ENCODE data around the gene DSC1.
"Not testable (repeated sequence)": the region's sequence is repeated elsewhere in the genome, so short reads cannot be mapped to it uniquely, and the experiment has no call there.

Gene DSC1

DNA sequence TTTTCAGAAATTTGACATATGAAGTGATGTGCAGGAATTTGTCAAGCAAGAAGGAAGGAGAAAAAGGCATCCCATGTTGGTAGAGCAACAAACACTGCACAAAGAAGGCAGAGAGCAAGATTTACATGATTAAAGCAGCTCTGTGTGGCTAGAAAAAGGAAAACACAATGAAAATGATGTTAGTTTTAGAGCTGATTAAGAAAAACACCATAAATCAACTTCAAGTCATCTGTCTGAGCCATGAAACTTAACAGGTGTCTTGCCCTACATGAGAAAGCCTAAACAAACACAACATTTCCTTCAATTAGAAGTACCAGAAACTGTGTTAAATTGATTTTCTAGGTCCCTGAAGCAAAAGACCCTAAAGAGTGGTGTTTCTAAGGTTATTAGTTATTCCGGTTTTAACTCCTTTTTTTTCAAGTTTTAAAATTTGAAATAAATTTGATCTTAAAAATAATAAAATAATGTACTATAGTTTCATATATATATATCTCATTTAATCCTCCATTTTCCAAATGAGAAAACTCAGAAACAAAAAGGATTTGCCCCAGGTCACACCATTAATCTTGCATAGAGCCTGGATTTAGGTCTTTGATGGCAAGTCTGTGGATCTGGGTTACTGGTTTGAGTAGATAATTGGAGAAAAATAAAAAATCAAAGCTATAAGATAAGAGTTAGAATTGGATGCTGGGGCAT, 8.6 kb upstream of the DSC1 start:
- DNase-seq: no peak

DNA sequence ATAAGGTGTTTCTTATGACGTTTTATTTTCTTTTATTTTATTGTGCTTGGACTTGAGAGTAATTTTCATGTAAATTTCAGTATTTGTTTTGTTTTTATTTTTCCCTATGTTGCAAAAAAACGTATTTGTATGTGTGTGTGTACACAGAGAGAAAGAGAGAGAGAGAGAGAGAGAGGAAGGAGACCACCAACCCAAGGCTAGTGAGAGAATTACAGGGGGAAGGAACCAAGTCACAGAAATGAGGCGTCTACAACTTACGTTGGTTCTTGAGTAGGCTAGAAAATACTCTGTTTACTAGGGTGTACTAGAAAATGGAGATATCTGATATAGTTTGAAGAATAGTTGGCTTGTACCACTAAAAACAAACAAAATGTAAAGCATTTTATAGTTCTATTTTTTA, 7.7 kb upstream of the DSC1 start:
- no peak for DNase-seq

DNA sequence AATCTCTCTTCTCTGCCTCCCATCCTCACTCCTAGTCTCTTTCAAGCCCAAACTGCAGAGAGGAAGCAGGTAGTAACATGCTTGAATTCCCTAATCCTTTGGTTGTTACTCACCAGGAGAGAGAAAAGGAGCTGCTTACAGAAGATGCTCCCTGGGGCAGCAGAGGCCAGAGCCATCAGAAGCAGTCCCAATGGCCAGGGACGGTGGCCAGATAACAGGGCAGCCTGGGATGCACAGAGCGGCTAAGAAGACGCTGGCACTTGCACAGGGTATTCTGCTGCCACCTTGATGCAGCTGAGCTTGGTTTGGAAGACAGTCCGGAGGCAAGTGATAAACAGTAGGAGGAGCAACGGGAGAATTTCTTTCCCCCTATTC, 250 bp downstream of the DSC1 start:
- DNase-seq: no peak

DNA sequence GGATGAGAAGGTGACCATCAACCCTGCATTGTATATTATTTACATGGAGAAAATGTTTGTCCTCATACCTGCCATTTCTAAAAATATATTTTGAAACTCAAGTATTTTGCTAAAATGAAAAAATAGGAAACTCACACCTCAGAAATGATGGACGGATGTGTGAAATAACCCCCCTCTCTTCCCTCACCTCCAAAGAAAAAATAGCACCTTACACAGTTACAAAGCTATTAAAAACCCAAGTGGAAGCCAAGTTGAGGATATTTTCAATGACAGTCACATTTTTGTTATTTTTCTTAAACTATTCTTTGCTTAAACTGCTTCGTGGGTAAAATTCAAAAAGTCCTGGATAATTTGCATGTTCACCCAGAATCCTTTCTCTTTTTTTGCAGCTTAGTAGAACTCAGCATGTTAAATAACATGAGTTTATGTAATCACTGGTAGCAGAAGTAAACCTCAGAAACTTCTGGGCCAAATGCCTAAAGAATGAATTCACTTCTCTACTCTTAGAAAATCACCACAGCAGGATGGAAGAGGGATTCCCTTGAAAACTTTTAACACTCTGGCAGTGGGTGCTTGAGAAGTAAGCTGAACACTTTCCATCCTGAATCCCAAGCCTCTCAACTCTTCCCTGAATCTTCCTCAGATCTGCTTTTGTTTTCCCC, 768 bp downstream of the DSC1 start:
- DNase-seq: no peak

DNA sequence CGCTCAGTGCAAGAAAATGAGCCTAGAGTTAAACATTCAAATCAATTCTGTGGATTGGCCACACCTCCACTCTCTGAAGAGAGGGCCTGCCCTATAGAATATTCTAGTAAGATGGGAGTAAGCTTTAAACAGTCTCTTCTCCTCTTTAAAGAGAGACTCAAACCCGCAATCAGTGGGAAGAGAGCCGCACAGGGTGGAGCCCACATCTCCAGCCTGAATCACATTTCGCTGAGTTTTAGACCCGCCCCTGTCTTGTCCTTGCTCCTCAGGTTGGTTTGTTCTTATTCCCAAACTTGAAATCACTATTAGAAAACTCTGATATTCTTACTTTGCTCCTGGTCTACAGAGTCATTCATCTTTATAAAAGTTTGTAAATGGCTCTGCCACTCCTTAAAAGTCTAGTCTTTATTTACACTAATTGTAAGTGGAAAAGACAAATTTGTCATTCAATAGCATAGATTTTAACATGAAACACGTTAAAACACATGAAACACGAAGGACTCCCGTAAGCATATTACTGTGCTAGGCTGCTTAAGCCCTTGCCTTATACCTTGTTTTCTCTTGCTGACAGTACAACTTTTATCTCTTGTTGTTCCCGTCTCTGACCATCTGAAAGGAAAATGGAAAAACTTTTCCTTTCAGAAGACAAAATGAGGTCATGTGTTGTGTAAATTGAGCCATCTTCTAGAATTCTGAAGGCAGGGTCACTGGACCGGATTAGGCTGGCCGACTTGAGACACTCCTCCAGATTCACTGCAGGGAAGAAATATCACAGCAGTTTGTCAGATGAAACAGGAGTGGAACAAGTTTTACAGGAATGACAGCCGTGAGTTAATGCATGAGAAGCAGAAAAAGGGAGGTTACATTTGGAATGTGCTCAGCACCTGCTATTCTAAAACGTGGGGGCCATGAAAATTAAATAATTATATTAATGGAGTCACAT, 5.6 kb downstream of the DSC1 start:
- no peak for DNase-seq

DNA sequence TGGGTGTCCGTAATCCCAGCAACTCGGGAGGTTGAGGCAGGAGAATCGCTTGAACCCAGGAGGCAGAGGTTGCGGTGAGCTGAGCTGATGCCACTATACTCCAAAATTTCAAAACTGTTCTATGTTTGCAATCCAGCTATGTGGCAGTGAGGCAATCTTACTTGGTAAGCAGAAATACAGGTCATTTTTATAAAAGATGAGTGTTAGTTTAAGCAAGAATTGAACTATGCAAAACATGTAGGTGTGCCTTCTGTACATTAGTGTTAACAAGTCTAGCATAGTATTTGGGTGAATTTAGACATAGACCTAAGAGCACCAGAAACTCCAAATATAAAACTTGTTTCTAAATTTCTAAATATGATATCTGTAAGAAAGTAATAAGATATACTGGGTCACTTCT, 7.2 kb downstream of the DSC1 start:
- no peak for DNase-seq

DNA sequence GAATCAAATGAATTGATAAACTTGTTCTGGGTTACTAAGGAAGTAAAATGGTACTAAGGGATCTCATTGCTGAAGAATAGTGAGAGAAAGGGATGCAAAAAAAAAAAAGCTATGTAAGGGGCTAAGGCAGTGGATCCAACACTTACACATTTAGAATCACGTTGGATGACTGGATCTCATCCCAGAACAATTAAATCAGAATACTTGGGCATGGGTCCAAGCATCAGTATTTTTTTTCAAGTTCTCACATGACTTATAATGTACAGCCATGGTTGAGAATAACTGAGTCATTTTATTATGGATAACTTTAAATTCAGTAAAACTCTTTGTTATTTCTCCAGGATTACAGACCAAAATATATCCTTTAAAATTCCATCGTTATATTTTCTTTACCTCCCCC, 8.5 kb downstream of the DSC1 start:
- DNase-seq: no peak

DNA sequence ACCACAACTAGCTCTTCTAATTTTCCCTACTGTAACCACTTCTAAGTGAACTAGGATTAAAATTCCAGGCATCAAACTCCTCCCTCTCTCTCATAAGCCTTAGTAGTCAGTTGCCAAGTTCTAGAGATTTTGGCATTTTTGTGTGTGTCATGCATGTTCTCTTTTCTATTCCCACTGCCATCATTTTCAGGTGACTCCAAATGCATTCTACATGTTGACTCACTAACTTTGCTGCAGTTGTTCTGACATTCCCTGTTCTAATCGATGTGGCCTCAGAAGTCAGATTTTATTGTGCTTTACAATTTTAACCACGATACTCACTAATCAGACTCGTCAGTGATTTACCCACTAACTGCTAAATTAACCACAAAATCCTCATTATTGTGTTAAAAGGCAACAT, 13.3 kb downstream of the DSC1 start:
- DNase-seq: no peak

DNA sequence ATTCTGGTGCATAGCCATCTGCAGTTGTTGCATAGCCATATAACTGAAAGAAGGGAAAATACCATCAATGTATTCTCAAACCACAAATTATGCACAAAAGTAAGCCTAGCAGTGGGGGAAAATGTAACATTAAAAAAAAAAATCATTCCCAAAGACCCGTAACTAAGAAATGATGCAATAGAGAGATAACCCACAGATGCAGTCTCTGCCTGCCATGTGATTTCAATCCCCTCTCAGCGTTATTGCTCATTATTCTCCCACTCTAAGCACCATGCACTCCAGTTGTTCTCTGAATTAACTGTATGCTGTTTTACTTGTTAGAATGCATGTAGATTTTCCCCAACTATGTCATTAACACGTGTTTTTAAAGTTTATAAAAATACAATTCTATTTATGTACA, 14.1 kb downstream of the DSC1 start:
- no peak for DNase-seq

DNA sequence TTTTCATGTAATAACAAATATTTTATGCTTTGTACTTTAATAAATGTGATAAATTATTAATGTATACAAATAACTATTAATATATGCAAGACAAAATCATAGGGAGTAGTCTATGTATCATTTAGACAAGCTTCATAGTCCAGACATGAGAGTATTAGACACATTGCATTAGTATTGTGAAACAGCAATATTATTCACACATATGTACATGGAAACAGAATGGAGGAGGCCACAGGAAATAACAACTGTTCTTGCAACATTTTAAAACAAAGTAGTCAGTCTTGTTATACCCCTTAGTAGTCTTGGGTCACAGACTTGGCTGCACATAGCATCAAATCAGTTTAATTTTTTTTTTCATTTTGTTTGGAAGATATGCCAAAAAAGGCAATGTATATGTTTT, 15.8 kb downstream of the DSC1 start:
- no peak for DNase-seq

DNA sequence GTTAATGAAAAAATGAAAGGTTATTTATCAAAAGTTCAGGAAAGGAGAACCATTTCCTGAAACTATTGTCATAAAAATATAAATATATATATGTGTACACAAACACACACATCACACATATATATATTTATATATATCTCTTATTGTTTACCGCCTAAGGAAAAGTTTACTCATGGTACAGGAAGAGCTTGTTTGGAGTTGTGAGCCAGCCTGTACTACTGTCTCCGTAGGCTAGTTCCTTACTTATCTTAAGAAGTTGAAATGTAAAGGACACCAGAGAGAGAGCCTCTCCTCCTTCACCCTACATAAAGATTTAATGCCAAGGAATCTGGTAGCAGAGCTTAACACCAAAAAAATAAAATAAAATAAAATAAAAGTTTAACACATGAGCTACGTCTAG, 19.6 kb downstream of the DSC1 start:
- no peak for DNase-seq

DNA sequence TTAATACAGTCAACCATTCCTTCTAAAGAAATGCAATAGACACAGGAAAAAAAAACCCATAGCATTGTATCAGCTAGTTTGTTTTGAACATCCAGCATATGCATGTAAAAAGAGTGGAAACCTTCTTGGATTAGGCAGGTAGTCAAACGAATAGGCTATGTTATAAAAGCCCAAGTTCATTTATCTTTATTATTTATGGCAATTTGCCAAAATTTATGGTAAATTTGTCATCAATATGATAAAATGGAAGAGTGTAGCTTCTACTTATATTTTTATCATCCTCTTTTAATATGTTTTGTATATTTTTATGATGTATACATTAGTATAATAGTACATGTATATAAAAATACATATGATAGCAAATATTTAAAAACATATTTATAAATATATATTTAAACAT, 23.9 kb downstream of the DSC1 start:
- no peak for DNase-seq

DNA sequence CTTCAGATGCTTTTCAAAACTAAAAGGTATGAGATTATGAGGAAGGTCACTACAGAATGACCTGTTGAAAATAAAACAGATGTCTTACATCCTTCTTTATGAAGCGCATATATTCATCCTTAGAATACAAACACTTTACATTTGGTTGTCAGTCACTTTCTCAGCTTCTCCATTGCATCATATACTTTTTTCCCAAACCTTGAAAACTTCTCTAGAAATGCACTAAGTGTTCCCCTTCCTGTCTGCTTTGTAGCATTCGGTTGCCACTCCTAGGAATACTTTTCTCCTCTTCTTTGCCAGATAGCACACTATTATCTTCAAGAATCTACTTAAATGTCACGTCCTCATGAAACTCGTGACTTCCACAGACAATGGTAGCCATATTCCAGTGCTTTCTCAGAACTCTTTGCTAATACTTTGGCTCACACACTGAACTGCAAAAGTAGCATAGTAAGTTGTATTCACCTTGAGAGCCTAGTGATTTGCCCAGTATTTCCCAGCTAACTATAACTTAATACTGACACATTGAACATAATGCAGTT, 27.6 kb downstream of the DSC1 start:
- no peak for DNase-seq

DNA sequence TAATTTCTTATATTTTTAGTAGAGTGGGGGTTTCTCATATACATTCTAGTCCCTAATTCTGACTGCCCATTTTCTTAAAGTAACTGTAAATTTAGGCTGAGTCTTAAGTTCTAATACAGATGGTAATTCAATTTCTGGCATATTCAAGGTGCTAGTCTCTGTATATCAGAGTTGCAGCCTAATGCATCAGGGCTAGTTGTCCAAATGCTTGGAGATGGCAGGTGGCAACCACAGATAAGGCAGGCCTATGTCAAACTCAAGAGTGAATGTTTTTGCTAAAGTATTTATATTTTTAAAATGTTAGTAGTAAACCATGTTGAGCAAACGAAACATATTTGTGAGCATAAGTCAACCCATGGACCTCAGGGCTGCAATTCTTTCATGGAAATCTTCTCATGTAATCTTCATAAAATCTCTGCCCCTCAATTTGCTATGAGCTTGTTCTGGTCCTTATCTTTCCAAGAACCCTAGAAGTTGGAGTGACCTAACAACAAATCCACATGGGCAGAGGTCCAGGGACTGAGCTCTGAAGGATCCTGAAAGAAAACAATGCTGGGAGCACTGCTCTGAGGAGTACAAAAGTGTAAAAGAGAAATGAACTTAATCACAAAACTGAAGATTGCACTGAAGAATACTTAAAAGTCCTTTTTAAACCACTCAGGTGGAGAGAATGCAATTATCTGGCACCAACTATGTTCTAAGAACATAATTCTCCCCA, 33.1 kb downstream of the DSC1 start:
- DNase-seq: no peak

DNA sequence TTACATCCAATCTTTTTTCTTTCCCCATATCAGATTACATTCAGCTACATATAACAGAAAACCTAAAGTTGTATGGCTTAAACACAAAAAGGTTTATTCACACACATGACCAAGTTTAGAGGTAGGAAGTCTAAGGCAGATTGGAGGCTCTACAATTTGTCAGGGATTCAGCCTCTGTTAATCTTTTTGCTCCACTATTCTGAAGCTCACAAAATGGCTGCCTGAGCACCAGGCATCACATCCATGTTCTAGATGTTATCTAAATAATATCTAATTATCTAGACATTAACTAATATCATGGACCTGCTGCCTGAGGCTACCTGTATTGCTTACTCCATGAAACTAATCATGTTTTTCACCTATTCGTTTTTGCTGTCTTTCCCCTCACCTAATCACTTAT, 36.8 kb downstream of the DSC1 start:
- no peak for DNase-seq

DNA sequence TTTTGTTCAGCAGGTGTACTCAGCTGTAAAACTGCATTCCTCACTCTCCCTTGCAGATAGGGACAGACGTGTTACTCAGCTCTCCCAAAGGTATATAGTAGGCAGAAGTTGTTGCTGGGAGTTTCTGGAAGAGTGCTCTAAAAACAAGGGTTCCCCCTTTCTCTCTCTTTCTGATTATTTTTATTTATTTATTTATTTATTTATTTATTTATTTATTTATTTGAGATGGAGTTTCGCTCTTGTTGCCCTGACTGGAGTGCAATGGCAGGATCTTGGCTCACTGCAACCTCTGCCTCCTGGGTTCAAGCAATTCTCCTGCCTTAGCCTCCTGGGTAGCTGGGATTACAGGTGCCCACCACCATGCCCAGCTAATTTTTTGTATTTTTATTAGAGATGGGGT, 39.5 kb downstream of the DSC1 start:
- not testable (repeated sequence) for DNase-seq

DNA sequence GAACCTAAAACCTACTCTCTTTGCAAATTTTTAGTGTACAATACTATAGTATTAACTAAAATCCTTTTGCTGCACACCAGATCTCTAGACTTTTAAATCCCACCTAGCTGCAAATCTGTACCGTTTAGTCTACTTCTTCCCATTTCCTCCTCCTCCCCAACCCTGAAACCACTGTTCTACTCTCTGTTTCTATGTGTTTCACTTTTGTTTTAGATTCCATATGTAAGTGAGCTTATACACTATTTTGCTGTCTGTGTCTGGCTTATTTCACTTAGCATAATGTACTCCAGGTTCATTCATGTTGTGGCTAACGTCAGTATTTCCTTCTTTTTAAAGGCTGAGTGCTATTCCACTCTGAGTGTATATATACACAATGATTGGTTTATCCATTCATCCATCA, 42.1 kb downstream of the DSC1 start:
- no peak for DNase-seq

DNA sequence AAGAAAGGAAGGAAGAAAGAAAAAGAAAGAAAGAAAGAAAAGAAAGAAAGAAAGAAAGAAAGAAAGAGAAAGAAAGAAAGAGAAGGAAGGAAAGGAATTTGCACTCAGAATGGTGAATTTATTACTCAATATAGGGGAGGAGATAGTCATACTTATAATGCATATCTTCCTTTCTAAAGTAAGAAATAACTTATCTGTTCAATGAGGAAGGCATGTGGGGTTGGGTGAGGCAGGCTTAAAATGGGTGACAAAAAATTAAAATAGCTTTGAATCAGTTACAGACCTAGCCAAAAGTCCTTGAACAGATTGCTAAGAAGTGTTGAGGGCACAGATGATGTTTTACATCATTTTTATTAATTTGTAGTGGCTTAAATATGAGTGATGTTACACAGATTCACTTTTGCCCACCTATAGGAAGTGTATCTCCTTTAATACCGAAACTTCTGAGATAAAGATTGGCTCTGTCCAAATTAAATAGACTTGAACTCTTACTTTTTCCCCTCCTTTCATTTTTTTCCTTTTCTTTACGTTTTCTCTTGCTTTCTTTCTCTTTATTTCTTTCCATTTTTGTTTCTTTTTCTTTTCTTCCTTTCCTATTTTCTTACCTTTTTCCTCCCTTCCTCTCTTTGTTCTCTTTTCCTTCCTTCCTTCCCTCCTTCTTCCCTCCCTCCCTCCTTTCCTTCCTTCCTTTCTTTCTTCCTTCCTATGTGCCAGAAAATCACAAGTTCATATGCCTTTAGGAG, 45.6 kb downstream of the DSC1 start:
- no peak for DNase-seq

DNA sequence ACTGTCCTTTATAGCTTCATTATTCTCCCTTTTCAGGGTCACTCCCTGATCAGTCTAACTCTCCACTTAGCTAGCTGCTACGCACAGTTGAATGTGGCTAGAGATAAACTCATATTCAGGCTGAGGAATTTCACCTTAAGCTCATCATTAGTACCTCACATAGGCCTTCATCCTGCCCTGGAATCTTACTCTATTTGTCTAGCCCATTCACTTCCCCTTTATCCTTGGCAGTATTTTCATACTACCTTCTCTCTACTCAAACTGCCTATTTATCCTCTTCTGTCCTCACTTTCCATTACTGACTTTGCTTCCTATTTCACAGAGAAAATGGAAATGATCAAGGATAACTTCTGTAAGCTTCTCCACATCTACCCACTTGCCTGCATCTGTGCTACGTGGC, 49.9 kb downstream of the DSC1 start:
- DNase-seq: no peak

DNA sequence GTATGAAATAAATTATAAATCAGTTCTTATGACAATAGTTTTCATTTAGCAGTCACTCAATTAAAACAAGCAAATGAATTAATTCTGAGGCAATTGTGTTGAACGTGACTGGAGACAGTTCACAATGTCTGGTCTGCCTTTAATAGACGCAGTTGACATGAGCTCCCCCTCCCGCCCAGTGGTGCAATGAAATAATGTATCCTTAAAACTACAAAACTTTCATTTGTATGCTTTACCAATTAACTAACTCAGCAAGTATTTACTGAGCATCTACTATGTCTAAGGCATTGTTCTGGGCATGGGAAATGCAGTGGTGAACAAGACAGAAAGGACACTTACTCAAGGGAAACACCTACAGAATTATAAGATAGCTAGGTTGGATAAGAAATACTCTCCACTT, 56.9 kb downstream of the DSC1 start:
- no peak for DNase-seq

DNA sequence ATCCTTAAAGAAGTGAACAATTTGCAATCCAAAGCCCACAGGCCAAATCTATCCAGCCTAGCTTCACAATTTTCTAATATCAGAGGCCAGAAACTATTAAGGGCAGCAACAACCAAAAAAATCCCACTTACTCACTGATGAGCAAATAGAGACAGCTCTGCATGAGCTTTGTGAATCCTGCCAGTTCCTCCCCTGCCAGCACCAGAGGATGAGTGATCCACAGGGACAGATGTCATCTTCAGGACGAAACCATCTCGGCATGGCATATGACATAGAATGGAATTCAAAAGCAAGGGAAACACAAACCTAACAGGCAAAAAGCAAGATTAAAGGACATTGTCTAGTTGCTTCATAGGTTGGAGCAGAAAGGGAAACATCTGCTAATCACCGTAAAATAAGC, 58.2 kb downstream of the DSC1 start:
- no peak for DNase-seq

DNA sequence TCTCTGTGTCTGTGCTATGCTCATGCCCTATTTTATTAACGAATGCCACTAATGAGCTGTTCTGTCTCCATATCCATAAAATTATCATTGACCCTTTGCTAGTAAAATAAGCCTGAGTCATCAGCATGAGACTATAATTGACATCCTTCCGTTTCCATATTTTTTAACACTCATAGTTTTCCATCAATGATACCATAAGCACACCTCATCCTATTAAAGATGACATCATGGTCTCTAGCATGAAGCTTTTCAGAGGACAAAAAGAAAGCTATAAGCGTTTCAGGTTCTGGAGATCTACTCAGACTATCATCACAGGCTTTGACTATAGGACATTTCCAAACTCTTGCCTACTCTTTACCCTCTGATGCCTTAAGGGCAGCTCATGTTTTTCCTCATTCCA, 59.2 kb downstream of the DSC1 start:
- DNase-seq: no peak
